HG03432 (cell line): ENCODE data around the gene TENT4B.

Experiments used
- ATAC-seq: cut with Tn5 transposase; IDR thresholded peaks from one replicate; pipeline ENCODE4 v1.9.1; 2021; ENCODE audit warnings: mild to moderate bottlenecking, moderate library complexity; ENCODE audit not compliant: unreplicated experiment

The TENT4B gene

GRCh38 chr16:50267651-50268050 is 114.5 kb downstream of the TENT4B start:
- ATAC-seq: no peak

GRCh38 chr16:50268352-50268751 is 115.2 kb downstream of the TENT4B start:
- no peak for ATAC-seq

- no peak for ATAC-seq
Measured at GRCh38 chr16:50269061-50269705, 116.1 kb downstream of the TENT4B start.

- ATAC-seq: no peak
Measured at GRCh38 chr16:50269769-50270509, 116.8 kb downstream of the TENT4B start.

- no peak for ATAC-seq
Measured at GRCh38 chr16:50270510-50271147, 117.5 kb downstream of the TENT4B start.

GRCh38 chr16:50271148-50272041 is 118.3 kb downstream of the TENT4B start:
- no peak for ATAC-seq

- no peak for ATAC-seq
Measured at GRCh38 chr16:50272111-50272571, 119.0 kb downstream of the TENT4B start.

GRCh38 chr16:50272687-50273381 is 119.7 kb downstream of the TENT4B start:
- no peak for ATAC-seq

- ATAC-seq: no peak
Measured at GRCh38 chr16:50273382-50273690, 120.2 kb downstream of the TENT4B start.

GRCh38 chr16:50273888-50274325 is 120.8 kb downstream of the TENT4B start:
- peak; percentile 73 for ATAC-seq

- peak; percentile 52 for ATAC-seq
Measured at GRCh38 chr16:50274326-50275097, 121.4 kb downstream of the TENT4B start.

- ATAC-seq: no peak
Measured at GRCh38 chr16:50275098-50275415, 122.0 kb downstream of the TENT4B start.

GRCh38 chr16:50275428-50276325 is 122.6 kb downstream of the TENT4B start:
- no peak for ATAC-seq

- no peak for ATAC-seq
Measured at GRCh38 chr16:50276326-50276640, 123.2 kb downstream of the TENT4B start.

- no peak for ATAC-seq
Measured at GRCh38 chr16:50276801-50277555, 123.9 kb downstream of the TENT4B start.

GRCh38 chr16:50278251-50278650 is 125.1 kb downstream of the TENT4B start:
- ATAC-seq: no peak

- ATAC-seq: no peak
Measured at GRCh38 chr16:50279504-50279865, 126.4 kb downstream of the TENT4B start.

- no peak for ATAC-seq
Measured at GRCh38 chr16:50280932-50281331, 127.8 kb downstream of the TENT4B start.
